Naive thymus-derived CD8-positive, alpha-beta T cell (primary cell): Measurements from ENCODE around the gene PSMD14. TPM values are rescaled to one million over a fixed set of nuclear protein-coding genes. Genes with fewer than 3 reads are reported as not detected.

Source experiments
- ATAC-seq, 2 donors: fragments of 150-1000 bp; cut with Tn5 transposase in 1 of 2; sonication (Bioruptor Pico), chemical (Tn5 transposase) in 1 of 2; 1 replicate in 1 of 2; 2 replicates in 1 of 2; pipeline ENCODE4 v1.10.0; 2021; ENCODE audit warnings: mild to moderate bottlenecking in 2 of 2, moderate library complexity in 2 of 2
- POLR2A ChIA-PET: fragments of 350-600 bp; sonication (Branson Sonifier 250); formaldehyde crosslinking; loops from one replicate; lab custom pipeline; 2021; ENCODE audit warnings: antibody characterized with exemption; lab: Charles Lee
- DNase-seq, 10 donors: peaks; one replicate each; pipeline versions ENCODE4 v3.0.0 to v3.0.0-alpha.2; 2020 to 2022
- H3K27ac Mint-ChIP-seq, 10 donors: one replicate each; pipeline ENCODE4 v1.8.0; 2020 to 2022; ENCODE audit warnings: mild to moderate bottlenecking in 10 of 10, mixed read lengths in 10 of 10, moderate library complexity in 4 of 10, inconsistent platforms in 1 of 10
- H3K27me3 Mint-ChIP-seq, 5 donors: one replicate each; pipeline ENCODE4 v1.8.0; 2021 to 2022; ENCODE audit warnings: mixed read lengths in 5 of 5
- H3K36me3 Mint-ChIP-seq, 3 donors: one replicate each; pipeline ENCODE4 v1.8.0; 2020 to 2022; ENCODE audit warnings: mixed read lengths in 3 of 3, mild to moderate bottlenecking in 2 of 3, inconsistent platforms in 1 of 3
- H3K4me1 Mint-ChIP-seq, 4 donors: one replicate each; pipeline ENCODE4 v1.8.0; 2021 to 2022; ENCODE audit warnings: mixed read lengths in 4 of 4
- H3K4me3 Mint-ChIP-seq, 10 donors: one replicate each; pipeline ENCODE4 v1.8.0; 2020 to 2022; ENCODE audit warnings: mild to moderate bottlenecking in 10 of 10, mixed read lengths in 10 of 10, moderate library complexity in 6 of 10, inconsistent platforms in 1 of 10
- H3K9me3 Mint-ChIP-seq, 9 donors: one replicate each; pipeline ENCODE4 v1.8.0; 2020 to 2022; ENCODE audit warnings: mixed read lengths in 9 of 9, mild to moderate bottlenecking in 3 of 9, inconsistent platforms in 1 of 9, moderate library complexity in 1 of 9
- polyA plus RNA-seq, 3 donors: library from polyadenylated mRNA; unstranded; fragments of 300-500 nt; fragmentation: Illumina TruSeq; gene quantifications; one replicate each; pipeline ENCODE4 v1.2.3, GENCODE V29; 2021
- total RNA-seq, 8 experiments: library from RNA in 2 of 8; stranded (reverse) in 2 of 8; gene quantifications; one replicate each; pipeline ENCODE4 v1.2.3 and lab custom pipeline; 2021 to 2026

Gene PSMD14
- total and polyA plus RNA-seq, 5 experiments from 2014 or later, result 17.5 to 55.6 (median 44.0) TPM

DNA sequence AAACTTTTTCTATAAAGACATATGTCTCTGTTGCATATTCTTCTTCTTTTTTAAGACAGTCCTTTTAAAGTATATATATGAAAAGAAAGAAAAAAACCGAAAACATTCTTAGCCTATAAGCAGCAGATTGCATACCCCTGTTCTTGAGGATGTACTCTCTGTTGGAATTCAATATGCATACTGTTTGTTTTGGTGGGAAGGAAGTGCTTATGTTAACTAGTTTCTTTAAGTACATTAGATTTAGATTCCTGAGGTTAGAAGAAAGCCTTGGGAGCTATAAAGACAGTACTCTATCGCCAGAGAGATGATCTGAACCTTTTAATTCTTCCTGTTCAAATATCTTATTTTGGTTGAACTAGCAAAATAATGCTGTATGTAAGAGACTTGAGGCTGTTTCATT is 61.1 kb downstream of the PSMD14 start:
- peaks cover 0 to 9% (median 1%) of the 10 kb centered on the region in 4 donors for H3K4me1 Mint-ChIP-seq
- no peaks in the 10 kb centered on the region for H3K9me3 Mint-ChIP-seq
- ATAC-seq, result no peak
- DNase-seq, result no peak
- no peaks in the 10 kb centered on the region for H3K27me3 Mint-ChIP-seq
- H3K36me3 Mint-ChIP-seq, result peaks cover 11 to 50% (median 24%) of the 10 kb centered on the region in 3 donors
- no peak overlapping the region for H3K27ac Mint-ChIP-seq
- no peak overlapping the region for H3K4me3 Mint-ChIP-seq
- POLR2A ChIA-PET, result no interaction called here

DNA sequence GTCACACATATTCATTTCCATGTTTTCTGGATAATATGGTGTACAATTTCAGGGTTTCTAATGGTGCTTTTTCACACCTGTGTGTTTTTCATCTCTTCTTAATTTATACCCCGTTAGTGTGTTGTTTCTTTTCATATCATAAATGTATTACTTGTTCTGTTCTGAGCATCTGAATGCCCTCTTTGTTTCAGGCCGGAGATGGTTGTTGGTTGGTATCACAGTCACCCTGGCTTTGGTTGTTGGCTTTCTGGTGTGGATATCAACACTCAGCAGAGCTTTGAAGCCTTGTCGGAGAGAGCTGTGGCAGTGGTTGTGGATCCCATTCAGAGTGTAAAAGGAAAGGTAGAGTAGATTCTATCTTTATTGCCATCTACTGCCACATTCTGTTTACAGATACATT is 62.8 kb downstream of the PSMD14 start:
- no peak overlapping the region for H3K4me3 Mint-ChIP-seq
- no peaks in the 10 kb centered on the region for H3K9me3 Mint-ChIP-seq
- POLR2A ChIA-PET, result no interaction called here
- ATAC-seq (no peak), DNase-seq (no peak)
- H3K36me3 Mint-ChIP-seq, result peaks cover 11 to 55% (median 23%) of the 10 kb centered on the region in 3 donors
- no peaks in the 10 kb centered on the region for H3K4me1 Mint-ChIP-seq
- H3K27me3 Mint-ChIP-seq, result no peaks in the 10 kb centered on the region
- H3K27ac Mint-ChIP-seq, result no peak overlapping the region

DNA sequence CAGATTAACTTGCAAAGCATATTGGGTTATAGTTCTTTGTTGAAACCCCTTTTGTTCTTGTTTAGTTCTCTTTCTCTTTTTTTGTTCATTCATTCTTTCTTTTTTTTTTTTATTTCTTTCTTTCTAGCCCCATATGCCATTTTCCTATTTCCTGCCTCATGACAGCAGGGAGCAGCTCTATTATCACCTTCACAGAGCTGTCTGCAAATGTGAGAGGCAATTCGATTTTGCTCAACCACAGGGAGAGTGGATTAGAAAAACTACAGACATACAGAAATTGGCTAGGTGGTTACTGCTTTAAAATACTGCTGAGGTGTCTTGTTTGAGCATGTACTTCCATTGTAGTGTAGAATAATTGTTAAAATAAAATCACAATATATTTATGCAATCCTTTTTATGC is 63.6 kb downstream of the PSMD14 start:
- Mint-ChIP-seq H3K9me3 (no peaks in the 10 kb centered on the region), H3K4me3 (no peak overlapping the region), H3K4me1 (no peaks in the 10 kb centered on the region), H3K27me3 (no peaks in the 10 kb centered on the region), H3K36me3 (peaks cover 11 to 52% (median 25%) of the 10 kb centered on the region in 3 donors), H3K27ac (no peak overlapping the region)
- POLR2A ChIA-PET, result no interaction called here
- no peak for DNase-seq
- no peak for ATAC-seq

DNA sequence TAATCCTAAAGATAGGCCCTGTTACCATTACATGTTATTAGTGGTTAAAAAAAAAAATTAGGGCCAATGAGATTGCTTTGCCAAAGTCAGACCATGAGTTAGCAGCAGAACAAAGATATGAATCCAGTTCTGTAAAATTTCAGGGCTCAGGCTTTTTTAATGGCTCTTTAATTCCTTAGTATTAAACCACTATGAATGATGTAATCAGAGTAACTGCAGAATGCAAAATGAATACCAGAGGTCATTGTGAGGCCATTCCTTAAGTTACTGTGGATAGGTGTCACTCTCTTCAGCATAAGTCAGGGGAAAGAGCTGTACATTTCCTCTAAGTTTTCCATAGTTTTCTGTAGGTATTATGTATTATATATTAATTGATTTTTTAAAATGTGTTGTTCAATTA is 65.7 kb downstream of the PSMD14 start:
- Mint-ChIP-seq H3K4me3 (no peak overlapping the region), H3K9me3 (no peaks in the 10 kb centered on the region), H3K27me3 (no peaks in the 10 kb centered on the region), H3K27ac (no peak overlapping the region), H3K36me3 (peaks cover 5 to 44% (median 22%) of the 10 kb centered on the region in 3 donors), H3K4me1 (no peaks in the 10 kb centered on the region)
- POLR2A ChIA-PET, result no interaction called here
- no peak for DNase-seq
- no peak for ATAC-seq

DNA sequence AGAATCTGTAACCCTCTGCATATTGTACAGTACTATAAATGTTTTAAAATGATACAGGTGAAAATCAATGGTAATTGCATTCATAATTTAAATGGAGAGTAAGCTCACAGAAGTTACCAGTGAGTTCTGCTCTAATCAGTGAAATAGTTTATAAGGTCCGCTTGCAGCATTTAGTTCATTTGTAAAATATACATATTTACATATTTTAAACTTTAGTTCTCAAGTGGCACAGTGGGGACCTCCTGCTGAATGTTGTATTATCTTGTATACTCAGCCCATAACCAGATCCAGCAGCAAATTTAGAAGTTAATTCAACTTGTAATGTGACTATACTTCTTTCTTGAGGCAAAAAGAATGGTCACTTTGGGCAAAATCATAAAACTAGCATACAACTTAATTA is 66.2 kb downstream of the PSMD14 start:
- H3K27me3 Mint-ChIP-seq, result no peaks in the 10 kb centered on the region
- H3K27ac Mint-ChIP-seq, result no peak overlapping the region
- H3K4me3 Mint-ChIP-seq, result no peak overlapping the region
- no peaks in the 10 kb centered on the region for H3K9me3 Mint-ChIP-seq
- H3K36me3 Mint-ChIP-seq, result peaks cover 5 to 44% (median 22%) of the 10 kb centered on the region in 3 donors
- POLR2A ChIA-PET, result no interaction called here
- ATAC-seq (no peak), DNase-seq (no peak)
- H3K4me1 Mint-ChIP-seq, result no peaks in the 10 kb centered on the region

DNA sequence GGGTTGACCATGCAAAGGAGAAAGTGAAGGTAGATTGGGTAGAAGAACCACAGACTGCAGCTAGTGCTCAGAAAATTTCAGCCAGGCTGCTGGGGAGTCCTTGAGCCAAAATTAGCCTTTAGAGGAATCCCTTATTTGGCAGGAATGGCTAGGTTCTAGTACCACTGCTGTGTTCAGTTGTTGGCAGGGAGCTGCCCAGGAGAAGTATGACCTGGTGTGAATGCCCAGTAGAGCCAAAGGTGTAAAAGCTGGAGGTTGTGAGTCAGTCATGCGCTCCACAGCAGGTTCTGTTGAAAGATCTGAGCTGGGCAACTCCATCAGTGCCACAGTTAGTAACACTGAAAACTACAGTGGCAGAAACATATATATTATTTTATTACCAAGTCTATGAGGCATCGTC is 71.5 kb downstream of the PSMD14 start:
- H3K9me3 Mint-ChIP-seq, result no peaks in the 10 kb centered on the region
- H3K4me3 Mint-ChIP-seq, result no peak overlapping the region
- H3K27me3 Mint-ChIP-seq, result no peaks in the 10 kb centered on the region
- peaks cover 1 to 13% (median 7%) of the 10 kb centered on the region in 4 donors for H3K4me1 Mint-ChIP-seq
- ATAC-seq (no peak), DNase-seq (no peak)
- POLR2A ChIA-PET, result no interaction called here
- H3K27ac Mint-ChIP-seq, result no peak overlapping the region
- peaks cover 0 to 26% (median 12%) of the 10 kb centered on the region in 3 donors for H3K36me3 Mint-ChIP-seq

DNA sequence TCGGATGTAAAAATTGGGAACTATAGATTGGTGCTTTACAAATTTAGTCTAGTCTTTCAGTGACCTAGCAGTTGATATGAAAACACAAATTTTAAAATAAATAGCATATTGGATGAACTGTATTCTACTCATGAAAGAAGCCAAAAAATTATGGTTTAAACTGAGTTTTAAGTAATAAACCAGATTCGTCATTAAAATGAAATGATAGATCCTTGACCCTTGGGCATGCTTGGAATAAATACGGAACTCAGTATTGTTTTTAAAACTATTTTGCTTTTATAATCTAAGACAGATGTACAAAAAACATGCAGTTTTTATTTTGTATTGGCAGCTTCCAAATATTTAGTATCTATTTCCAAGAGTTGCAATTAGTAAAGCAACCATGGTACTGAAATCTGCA is 73.3 kb downstream of the PSMD14 start:
- Mint-ChIP-seq H3K27me3 (no peaks in the 10 kb centered on the region), H3K4me3 (no peak overlapping the region), H3K4me1 (peaks cover 2 to 22% (median 15%) of the 10 kb centered on the region in 4 donors), H3K36me3 (peaks cover 0 to 31% (median 13%) of the 10 kb centered on the region in 3 donors), H3K27ac (no peak overlapping the region), H3K9me3 (no peaks in the 10 kb centered on the region)
- DNase-seq (no peak), ATAC-seq (no peak)
- POLR2A ChIA-PET, result no interaction called here

DNA sequence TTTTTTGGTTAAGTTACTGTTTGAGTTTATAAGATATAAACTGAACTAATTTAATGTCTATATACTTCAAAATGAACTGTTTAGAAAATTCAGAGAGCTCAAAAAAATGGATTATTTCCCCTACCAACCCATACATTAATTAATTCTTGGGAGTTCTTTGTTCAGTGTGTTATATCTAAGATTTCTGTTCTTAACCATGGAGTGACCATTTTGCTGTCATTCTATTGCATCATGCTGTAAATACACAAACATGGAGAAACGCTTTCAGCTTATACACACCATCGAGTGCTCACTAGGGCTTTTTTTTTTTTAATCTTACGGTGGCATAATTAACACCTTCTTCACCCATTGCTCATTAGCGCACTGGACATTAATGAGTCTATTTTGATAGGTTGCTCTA is 74.5 kb downstream of the PSMD14 start:
- DNase-seq (no peak), ATAC-seq (no peak)
- no peaks in the 10 kb centered on the region for H3K9me3 Mint-ChIP-seq
- POLR2A ChIA-PET, result no interaction called here
- peaks cover 2 to 23% (median 15%) of the 10 kb centered on the region in 4 donors for H3K4me1 Mint-ChIP-seq
- no peaks in the 10 kb centered on the region for H3K27me3 Mint-ChIP-seq
- peaks cover 0 to 35% (median 21%) of the 10 kb centered on the region in 3 donors for H3K36me3 Mint-ChIP-seq
- no peak overlapping the region for H3K27ac Mint-ChIP-seq
- no peak overlapping the region for H3K4me3 Mint-ChIP-seq

DNA sequence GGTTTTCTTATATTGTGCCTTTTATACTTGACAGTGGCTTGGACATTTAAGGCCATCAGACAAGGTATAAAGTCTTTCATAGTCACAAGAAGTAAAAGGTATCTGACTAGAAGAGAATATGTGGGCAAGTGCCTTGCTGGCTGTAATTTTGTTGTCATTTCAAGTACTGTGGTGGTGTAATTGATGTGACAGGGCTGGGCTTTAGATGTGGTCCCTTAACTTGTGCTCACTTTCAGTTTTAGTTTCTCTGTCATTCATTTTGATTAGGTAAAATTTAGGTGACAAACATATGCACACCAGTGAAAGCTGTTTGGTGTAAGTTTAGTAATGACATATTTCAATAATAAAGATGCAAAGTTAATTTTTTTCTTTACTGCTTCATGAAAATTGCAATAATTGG is 76.6 kb downstream of the PSMD14 start:
- Mint-ChIP-seq H3K4me3 (peak overlapping the region in 6 of 10 donors; percentile 14 to 49 (median 24)), H3K27me3 (no peaks in the 10 kb centered on the region), H3K36me3 (peaks cover 0 to 31% (median 20%) of the 10 kb centered on the region in 3 donors), H3K9me3 (no peaks in the 10 kb centered on the region), H3K27ac (peak overlapping the region in 5 of 10 donors; percentile 18 to 65 (median 33)), H3K4me1 (peaks cover 2 to 29% (median 15%) of the 10 kb centered on the region in 4 donors)
- ATAC-seq (peak; percentile 58 to 98), DNase-seq (peak in 6 of 10 donors; percentile 4 to 67 (median 24))
- POLR2A ChIA-PET, result no interaction called here

DNA sequence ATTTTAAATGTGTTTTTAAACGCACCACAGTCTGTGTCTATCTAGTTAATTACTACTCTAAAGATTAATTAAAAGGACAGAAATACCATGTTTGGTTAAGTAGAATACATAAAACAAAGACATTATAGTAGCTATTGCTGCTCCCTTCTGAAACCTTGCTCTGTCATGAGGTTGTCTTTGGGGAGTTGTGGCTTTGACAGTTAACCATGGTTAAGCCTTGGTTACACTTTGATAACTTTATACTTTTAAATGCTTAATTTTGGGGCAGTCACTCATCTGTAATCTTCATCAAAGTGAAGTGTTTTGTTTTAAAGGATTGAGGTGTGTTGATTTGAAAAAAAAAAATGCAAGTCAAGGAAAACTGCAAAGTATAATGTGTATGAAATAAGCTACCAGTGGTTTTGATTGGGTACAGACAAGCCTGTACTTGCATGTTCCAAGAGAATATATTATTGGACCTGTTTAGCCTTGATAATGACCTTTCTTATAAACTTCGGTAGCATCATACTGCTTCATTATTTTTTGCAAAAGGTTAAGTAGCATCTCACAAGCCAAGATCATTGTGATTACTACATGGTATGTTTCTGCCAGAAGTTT is 78.1 kb downstream of the PSMD14 start:
- no peak overlapping the region for H3K4me3 Mint-ChIP-seq
- POLR2A ChIA-PET, result no interaction called here

DNA sequence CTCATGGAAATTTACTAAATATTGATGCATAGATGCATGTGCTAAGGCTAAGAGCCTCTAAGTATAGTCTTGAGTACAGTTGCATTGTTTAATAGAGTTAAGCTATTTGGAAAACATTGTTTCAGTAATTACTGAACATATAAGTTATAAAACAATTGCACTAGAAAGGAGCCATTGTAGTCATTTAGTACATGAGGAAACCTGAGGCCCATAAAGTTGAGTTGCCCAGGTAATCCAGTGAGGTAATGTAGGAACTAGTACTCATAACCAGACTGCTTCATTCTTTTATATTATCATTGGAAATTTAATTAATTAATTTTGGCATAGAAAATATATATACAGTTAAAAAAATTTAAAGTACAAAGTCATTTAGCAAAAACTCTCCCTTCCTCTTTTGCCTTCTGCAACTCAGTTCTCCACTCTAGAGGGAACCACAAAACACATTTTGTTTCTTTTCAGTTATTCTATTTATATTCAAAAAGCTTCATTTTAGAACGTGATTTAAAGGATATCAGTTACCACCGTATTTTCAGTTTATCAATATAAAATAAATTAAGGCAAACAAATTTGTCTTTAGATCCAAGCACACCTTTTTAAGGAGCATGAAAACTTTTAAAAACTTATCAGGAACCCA is 80.0 kb downstream of the PSMD14 start:
- H3K27ac Mint-ChIP-seq, result no peak overlapping the region
- no peak overlapping the region for H3K4me3 Mint-ChIP-seq
- POLR2A ChIA-PET, result no interaction called here
- H3K9me3 Mint-ChIP-seq, result no peaks in the 10 kb centered on the region
- no peak for ATAC-seq
- peaks cover 0 to 51% (median 38%) of the 10 kb centered on the region in 3 donors for H3K36me3 Mint-ChIP-seq
- no peaks in the 10 kb centered on the region for H3K27me3 Mint-ChIP-seq
- peaks cover 3 to 29% (median 12%) of the 10 kb centered on the region in 4 donors for H3K4me1 Mint-ChIP-seq
- no peak for DNase-seq

More for the DNA sequence above, 78.1 kb downstream of the PSMD14 start:
- peaks cover 3 to 29% (median 15%) of the 10 kb centered on the region in 4 donors for H3K4me1 Mint-ChIP-seq
- H3K27me3 Mint-ChIP-seq, result no peaks in the 10 kb centered on the region
- no peak for ATAC-seq
- no peak for DNase-seq
- no peaks in the 10 kb centered on the region for H3K9me3 Mint-ChIP-seq
- H3K36me3 Mint-ChIP-seq, result peaks cover 0 to 38% (median 28%) of the 10 kb centered on the region in 3 donors
- no peak overlapping the region for H3K27ac Mint-ChIP-seq

DNA sequence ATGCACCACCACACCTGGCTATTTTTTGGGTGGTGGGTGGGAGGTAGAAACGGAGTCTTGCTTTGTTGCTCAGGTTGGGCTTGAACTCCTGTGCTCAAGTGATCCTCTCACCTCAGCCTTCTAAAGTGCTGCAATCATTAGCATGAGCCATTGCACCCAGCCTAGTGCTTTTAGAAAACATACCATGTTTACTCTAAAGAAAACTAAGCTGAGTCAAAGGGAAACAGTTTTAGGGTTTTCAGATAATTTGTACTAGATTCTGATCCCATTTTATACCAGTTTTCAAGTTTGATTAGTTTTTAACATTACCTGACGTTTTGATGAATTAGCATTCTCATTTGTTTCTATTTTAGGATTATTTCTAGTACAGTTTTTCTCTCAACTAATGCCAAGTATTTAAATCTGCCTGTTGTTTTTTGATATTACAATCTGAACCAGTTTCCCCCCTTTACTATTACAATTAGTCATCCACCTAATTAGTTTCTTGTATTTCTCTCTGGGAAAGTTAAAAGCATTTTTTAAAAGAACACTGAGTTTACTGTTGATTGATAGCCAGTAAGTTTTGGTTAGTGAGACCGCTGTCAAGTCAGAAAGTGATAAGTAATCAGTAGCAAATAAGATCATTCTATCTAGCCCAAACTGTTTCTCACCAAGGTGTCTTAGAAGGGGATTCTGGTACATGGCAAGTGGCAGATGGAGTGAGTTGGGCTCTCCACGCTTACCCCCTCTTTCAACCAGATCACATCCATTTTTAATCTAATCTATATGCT is 83.7 kb downstream of the PSMD14 start:
- POLR2A ChIA-PET, result no interaction called here
- DNase-seq (no peak), ATAC-seq (no peak)
- Mint-ChIP-seq H3K27me3 (no peaks in the 10 kb centered on the region), H3K27ac (peak overlapping the region in 1 of 10 donors; percentile 13), H3K36me3 (peaks cover 18 to 62% (median 56%) of the 10 kb centered on the region in 3 donors), H3K9me3 (no peaks in the 10 kb centered on the region), H3K4me3 (no peak overlapping the region), H3K4me1 (peaks cover 0 to 7% (median under 1%) of the 10 kb centered on the region in 4 donors)

DNA sequence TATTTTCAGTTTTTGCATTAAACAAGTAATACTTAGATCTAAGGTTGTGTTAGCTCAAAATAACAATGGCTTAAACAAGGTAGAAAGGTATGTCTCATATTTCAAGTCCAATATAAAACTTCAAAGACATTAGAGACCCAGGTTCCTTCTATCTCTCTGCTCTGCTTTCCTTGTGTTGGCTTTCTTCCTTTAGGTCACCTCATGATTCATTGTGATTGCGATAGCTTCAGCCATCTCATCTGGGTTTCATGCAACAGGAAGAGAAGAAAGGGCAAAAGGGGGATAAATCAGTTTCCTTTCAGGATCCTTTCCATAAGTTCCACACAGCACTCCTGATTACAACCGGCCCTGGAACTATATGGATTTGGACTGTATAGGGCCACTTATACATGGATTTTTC is 91.9 kb downstream of the PSMD14 start:
- H3K4me1 Mint-ChIP-seq, result peaks cover 0 to 2% (median 0%) of the 10 kb centered on the region in 4 donors
- H3K4me3 Mint-ChIP-seq, result no peak overlapping the region
- H3K36me3 Mint-ChIP-seq, result peaks cover 36 to 64% (median 58%) of the 10 kb centered on the region in 3 donors
- POLR2A ChIA-PET, result no interaction called here
- peaks cover 0 to 3% (median 0%) of the 10 kb centered on the region in 9 donors for H3K9me3 Mint-ChIP-seq
- H3K27ac Mint-ChIP-seq, result no peak overlapping the region
- H3K27me3 Mint-ChIP-seq, result no peaks in the 10 kb centered on the region
- ATAC-seq (no peak), DNase-seq (no peak)
